Urinary bladder (tissue), 4 donors: ENCODE results near the gene MCC. TPM values are rescaled to one million over a fixed set of nuclear protein-coding genes. Genes with fewer than 3 reads are reported as not detected.

ENCODE experiments used
- DNase-seq: peaks from one replicate; pipeline ENCODE4 v3.0.0-alpha.2; 2015; ENCODE audit errors: extremely low spot score
- H3K27ac ChIP-seq: one replicate; pipeline ENCODE4 v1.5.1; 2013; ENCODE audit warnings: low read depth, mild to moderate bottlenecking, moderate library complexity
- H3K36me3 ChIP-seq: one replicate; pipeline ENCODE4 v1.6.1; 2013; ENCODE audit warnings: mild to moderate bottlenecking, moderate library complexity; ENCODE audit not compliant: insufficient read depth
- H3K4me1 ChIP-seq: one replicate; pipeline ENCODE4 v1.6.1; 2013; ENCODE audit warnings: mild to moderate bottlenecking, moderate library complexity; ENCODE audit not compliant: insufficient read depth
- H3K4me3 ChIP-seq: one replicate; pipeline ENCODE4 v1.5.1; 2013; ENCODE audit warnings: low read depth, low read length
- WGBS: extraction: QIAGEN DNeasy Blood & Tissue Kit; methylation state at CpG from one replicate; pipeline ENCODE4 v1.1.7; 2013; 5-methylcytosine and 5-hydroxymethylcytosine counted together
- polyA plus RNA-seq: library from polyadenylated mRNA; stranded (reverse); fragments of 200-250 nt; gene quantifications from one replicate; pipeline ENCODE4 v1.2.3, GENCODE V29; 2013
- total RNA-seq: library from RNA; depleted of rRNA; stranded (reverse); fragments of >200 nt; gene quantifications from one replicate; pipeline ENCODE4 v1.2.3, GENCODE V29; 2014
- donor health status: healthy with polysubstance abuse.
- donor health status: healthy.

MCC gene
- total and polyA plus RNA-seq, 2 donors = 17.2 to 60.7 TPM

DNA sequence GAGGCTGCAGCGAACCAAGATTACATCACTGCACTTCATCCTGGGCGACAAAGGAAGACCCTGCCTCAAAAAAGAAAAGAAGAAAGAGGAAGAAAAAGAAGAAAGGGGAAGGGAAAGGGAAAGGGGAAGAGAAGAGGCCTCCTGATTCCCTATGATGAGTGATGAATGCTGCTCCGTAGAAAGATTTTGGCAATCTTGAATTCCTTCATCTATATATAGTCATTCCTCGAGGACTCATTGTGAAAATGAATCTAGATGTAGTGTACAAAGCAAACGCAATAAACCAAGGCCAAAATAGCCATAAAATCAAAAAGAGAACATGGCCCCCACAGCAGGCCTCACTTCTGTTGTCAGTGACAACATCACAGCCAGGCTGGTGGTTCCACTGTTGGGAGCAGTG, 293.7 kb downstream of the MCC start:
- DNase-seq = no peak
- Histone ChIP-seq H3K4me1 (peaks cover 1% of the 10 kb centered on the region), H3K27ac (no peak overlapping the region), H3K36me3 (no peaks in the 10 kb centered on the region), H3K4me3 (no peak overlapping the region)
- WGBS = 80% methylated on average over 5 of the region's 5 CpGs

DNA sequence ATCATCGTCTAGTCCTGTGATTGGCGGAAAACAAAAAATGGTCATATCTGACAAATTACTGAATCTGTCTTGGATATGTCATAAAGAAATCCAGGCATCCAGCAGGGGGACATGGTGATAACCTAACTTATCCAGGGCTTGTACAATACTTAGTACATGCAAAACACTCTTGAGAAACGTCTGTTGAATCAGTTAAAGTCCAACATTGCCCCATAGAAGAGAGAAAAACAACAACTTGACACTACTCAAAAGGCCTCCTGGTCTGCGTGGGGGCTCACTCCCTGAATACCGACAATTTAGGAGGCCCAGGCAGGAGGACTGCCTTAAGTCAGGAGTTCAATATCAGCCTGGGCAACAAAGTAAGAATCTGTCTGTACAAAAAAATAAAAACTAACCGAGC, 294.1 kb downstream of the MCC start:
- H3K4me1 ChIP-seq = peaks cover 1% of the 10 kb centered on the region
- no peak for DNase-seq
- 94% methylated on average over 6 of the region's 6 CpGs for WGBS

DNA sequence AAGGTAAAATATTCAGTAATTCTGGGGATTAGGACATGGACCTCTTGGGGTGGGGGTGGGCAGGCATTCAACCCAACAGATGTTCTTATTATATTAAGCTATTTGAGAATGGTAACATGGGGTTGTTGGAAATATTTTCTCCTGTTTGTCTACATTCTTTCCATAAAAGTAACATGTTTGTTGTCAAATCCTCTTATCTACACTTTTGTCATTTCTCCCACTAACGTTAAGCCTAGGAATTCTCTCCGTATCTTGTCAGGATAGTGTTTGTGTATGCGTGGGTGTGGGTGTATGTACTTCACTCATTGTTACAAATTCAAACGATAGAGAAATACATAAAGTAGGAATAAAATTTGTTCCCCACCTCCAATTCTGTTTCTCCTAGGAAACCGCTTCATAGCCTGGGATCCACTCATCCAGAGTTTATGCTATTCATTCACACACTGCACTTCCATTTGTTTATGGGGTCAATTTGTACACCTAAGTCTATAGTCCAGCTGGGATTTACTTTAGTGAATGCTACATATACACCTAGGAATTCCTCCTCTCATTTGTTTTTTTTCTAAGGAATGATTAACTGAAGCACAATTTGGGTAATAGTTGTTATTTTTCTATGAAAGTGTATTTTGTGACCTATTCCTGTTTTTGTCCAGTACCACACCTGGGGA, 294.8 kb downstream of the MCC start:
- H3K4me3 ChIP-seq = no peak overlapping the region
- H3K4me1 ChIP-seq = peaks cover 1% of the 10 kb centered on the region
- no peaks in the 10 kb centered on the region for H3K36me3 ChIP-seq
- DNase-seq = no peak
- WGBS = 80% methylated on average over 5 of the region's 5 CpGs
- no peak overlapping the region for H3K27ac ChIP-seq

More for the DNA sequence above, 294.1 kb downstream of the MCC start:
- no peak overlapping the region for H3K4me3 ChIP-seq
- H3K36me3 ChIP-seq = no peaks in the 10 kb centered on the region
- H3K27ac ChIP-seq = no peak overlapping the region

DNA sequence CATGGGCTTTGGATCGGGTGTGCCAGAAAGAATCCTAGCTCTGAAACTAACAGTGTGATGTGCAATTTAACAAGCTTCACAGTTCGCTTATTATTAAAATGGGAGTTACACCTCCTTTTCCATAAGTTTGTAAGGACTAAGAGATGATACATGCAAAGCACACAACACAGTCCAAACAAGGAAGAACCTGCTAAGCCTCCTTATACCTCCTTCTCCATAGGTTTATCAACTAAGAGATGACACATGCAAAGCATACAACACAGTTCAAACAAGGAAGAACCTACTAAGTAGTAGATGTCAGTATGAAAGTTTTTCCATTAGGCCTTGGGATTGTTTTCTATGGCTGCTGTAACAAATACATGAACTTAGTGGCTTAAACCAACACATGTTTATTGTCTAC, 295.7 kb downstream of the MCC start:
- Histone ChIP-seq H3K36me3 (no peaks in the 10 kb centered on the region), H3K4me3 (no peak overlapping the region), H3K27ac (no peak overlapping the region), H3K4me1 (peaks cover 1% of the 10 kb centered on the region)
- DNase-seq = no peak
- 98% methylated on average over 2 of the region's 2 CpGs for WGBS

DNA sequence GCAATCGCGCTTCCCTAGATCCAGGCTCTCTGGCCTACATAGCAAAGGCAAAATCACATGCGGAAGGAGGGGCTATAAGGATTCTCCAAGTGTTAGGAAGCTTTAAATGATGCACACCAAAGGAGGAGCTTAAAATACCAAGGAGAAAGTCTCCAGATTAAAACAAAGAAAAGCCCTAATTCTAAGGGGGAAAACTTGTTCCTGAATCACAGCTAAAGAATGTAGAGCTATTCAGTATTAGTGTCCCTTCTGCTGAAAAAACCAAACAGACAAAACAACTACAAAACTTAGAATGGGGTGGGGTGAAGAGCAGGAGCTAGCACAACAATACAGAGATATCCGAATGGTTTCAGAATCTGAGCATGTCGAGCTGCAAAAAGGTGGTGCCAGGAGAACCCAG, 297.9 kb downstream of the MCC start:
- DNase-seq = no peak
- Histone ChIP-seq H3K36me3 (no peaks in the 10 kb centered on the region), H3K4me1 (peaks cover 1% of the 10 kb centered on the region), H3K27ac (no peak overlapping the region), H3K4me3 (no peak overlapping the region)
- 93% methylated on average over 5 of the region's 5 CpGs for WGBS

DNA sequence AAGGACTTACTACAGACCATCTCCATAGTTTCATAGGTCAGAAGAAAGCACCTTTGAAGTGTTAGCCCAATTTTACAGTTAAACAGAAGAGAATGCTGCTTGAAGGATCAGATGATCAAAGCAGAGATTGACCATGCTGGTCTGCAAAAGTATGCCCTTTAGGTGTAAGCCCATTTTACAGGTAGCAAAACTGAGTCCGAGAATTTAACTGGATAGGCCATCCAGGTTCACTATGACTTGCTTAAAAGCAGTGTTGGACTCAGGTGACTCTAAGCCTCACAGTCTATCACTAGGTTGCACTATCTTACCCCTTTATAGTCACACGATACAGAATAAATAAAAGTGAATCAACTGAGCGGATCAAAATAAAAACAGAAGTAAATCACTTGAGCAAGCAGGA, 299.0 kb downstream of the MCC start:
- H3K4me3 ChIP-seq = no peak overlapping the region
- no peaks in the 10 kb centered on the region for H3K36me3 ChIP-seq
- H3K4me1 ChIP-seq = peaks cover 1% of the 10 kb centered on the region
- no peak for DNase-seq
- no peak overlapping the region for H3K27ac ChIP-seq
- WGBS = 85% methylated on average over 3 of the region's 3 CpGs

DNA sequence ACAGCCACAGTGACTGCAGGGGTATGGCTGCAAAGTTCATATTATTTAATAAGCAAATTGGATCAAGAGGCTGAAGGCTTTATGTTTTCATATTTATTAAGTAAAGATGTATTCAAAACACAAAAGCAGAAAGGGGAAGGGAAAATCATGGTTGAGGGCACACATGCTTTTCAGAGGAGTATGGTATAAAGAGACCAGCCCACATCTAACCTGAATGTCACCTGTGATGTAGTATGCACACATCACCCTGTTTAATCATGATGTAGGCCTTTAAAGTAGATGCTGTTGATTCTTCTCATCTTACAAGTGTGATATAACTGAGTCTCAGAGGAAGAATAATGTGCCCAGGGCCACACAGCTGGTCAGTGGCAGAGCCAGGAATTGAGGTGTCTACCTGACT, 299.8 kb downstream of the MCC start:
- Histone ChIP-seq H3K27ac (no peak overlapping the region), H3K4me3 (no peak overlapping the region), H3K36me3 (no peaks in the 10 kb centered on the region), H3K4me1 (no peaks in the 10 kb centered on the region)
- no peak for DNase-seq

DNA sequence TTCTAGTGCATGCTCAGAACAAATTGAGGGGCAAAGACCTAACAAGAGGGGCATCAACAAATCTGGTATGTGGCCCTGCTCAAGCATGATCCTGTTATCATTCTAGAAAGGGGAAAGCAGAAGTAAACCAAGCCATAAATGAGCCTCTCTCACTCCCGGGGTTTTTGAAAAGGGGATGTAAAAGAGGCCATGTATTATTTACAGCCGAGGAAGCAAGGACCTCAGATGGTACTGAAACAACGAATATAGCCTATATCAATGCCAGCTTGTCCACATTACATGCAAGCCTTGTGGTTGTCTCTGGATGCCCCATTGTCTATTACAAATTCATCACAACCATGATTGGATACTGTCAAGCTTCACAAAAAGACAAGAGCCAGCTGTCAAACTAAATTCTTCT, 300.3 kb downstream of the MCC start:
- no peak overlapping the region for H3K27ac ChIP-seq
- 71% methylated on average over 3 of the region's 3 CpGs for WGBS
- no peak for DNase-seq
- H3K4me1 ChIP-seq = no peaks in the 10 kb centered on the region
- H3K36me3 ChIP-seq = no peaks in the 10 kb centered on the region
- H3K4me3 ChIP-seq = no peak overlapping the region

DNA sequence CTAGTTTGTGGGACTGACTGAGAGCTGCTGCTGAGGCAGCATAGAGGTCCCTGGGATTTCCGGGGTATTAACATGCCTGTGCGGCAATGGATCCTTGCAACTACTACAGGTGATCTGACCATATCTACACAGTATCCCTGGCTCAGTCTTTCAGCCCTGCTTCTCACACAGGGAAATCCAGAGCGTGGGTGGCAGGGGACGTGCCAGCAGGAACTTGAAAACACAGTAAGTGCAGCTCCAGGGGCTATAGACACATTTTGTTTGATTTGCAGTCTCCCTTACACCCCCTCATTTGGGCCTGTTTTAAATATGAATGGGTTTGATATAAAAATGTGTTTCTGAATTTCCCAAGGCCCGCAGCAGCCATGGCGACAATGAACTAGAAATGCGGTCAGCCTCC, 302.2 kb downstream of the MCC start:
- WGBS = 88% methylated on average over 7 of the region's 7 CpGs
- no peak overlapping the region for H3K27ac ChIP-seq

DNA sequence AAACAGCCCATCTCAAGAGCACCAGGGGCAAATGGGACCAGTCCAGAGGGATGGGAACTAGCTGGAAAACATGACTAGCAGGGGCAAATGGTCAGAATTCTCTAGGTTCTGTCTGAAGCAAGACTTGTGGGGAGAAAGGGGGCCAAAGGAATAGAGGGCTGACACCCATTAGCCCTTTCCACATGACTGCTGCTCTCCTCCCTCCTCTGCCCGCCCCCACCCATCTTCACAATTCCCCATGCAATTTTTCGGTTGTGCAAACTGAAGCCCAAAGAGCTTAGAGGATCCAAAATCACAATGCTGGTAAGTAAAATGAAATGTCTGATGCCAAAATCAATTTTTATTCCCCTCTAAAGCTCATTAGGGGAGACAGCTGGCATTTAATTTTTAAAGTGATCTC, 304.6 kb downstream of the MCC start:
- H3K4me3 ChIP-seq = no peak overlapping the region
- H3K27ac ChIP-seq = no peak overlapping the region
- H3K4me1 ChIP-seq = no peaks in the 10 kb centered on the region
- no peaks in the 10 kb centered on the region for H3K36me3 ChIP-seq
- 92% methylated on average over 2 of the region's 2 CpGs for WGBS
- DNase-seq = no peak

More for the DNA sequence above, 302.2 kb downstream of the MCC start:
- Histone ChIP-seq H3K4me3 (no peak overlapping the region), H3K36me3 (no peaks in the 10 kb centered on the region), H3K4me1 (no peaks in the 10 kb centered on the region)
- DNase-seq = no peak

DNA sequence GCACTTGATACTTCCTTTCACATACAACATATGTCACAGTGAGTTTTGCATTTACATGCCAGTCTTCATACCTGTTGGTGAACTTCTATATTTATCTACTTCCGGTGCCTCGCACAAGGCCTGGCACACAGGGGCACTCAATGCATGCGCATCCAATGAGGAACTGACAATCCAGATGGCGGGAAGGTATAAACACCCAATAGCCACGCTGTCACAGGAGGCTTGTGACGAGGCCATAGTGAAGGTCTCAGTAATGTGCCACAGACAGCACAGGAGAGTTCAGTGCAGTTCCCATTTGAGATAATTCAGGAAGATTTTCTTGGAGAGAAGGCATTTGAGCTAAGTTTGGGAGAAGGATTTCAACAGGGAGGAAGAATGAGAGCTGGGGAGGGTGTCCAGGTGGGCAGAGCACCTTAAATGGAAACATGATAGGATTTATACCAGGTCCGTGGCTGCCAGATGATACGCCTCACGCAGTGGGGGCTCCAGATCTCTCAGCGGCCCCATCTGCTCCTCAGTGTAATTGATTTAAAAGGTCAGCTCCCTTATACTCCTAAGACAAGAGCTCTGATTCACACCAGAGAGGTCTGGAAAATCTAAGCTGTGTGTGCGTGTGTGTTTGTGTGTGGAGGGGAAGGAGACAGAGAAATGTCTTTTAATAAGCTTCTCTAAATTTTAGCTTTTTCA, 305.5 kb downstream of the MCC start:
- no peak overlapping the region for H3K27ac ChIP-seq

DNA sequence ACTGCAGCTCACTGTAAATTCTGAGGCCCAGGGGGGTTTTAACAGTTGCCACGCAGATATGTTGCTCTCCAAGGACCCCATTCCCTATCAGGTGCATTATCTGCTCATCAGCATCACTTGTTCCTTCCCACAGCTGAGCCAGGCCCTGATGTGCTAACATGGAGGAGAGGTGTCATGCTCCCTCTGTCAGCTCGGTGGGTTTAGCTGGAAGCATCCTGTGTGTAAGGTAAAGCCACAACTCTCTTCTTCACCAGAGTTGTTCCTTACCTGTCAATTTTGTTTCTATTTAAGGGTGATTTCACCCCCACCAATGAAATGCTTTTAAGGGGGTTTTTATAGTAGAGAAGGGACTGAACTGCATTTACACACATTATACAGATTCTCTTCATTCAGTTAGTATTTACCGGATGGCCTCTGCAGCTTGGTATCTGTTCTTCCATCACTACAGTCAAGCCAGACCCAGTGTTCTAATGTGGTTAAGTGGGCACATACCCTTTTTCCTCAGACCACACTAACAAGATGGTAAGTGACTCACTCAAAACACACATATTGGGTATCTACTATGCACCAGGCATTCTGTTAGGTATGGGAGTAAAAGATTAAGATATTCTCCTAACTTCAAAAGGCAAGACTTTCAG, 306.3 kb downstream of the MCC start:
- Histone ChIP-seq H3K27ac (no peak overlapping the region), H3K36me3 (no peaks in the 10 kb centered on the region), H3K4me1 (no peaks in the 10 kb centered on the region), H3K4me3 (no peak overlapping the region)
- DNase-seq = no peak
- 92% methylated on average over 3 of the region's 3 CpGs for WGBS

More for the DNA sequence above, 305.5 kb downstream of the MCC start:
- Histone ChIP-seq H3K36me3 (no peaks in the 10 kb centered on the region), H3K4me1 (no peaks in the 10 kb centered on the region), H3K4me3 (no peak overlapping the region)
- DNase-seq = no peak
- WGBS = 96% methylated on average over 11 of the region's 11 CpGs

DNA sequence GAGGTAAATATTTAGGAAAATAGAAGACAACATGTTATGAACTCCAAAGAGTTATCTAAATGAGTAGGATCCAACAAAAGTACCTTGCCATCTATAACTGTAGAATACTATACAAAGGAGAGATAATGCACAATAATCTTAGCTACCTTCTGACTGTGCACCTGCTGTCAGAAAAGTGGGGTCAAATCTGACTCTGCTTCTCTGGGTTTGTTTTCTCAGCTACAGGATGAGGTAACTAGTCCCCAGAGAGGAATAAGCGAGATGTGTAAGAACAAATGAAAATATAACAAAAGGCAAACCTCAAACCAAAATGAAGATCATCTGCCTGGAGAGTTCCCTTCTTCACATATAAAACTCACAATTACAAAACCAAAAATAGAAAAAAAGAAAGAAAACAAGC, 306.8 kb downstream of the MCC start:
- 89% methylated on average over 1 of the region's 1 CpG for WGBS
- no peaks in the 10 kb centered on the region for H3K36me3 ChIP-seq
- no peak for DNase-seq
- no peak overlapping the region for H3K27ac ChIP-seq
- H3K4me3 ChIP-seq = no peak overlapping the region
- H3K4me1 ChIP-seq = no peaks in the 10 kb centered on the region

DNA sequence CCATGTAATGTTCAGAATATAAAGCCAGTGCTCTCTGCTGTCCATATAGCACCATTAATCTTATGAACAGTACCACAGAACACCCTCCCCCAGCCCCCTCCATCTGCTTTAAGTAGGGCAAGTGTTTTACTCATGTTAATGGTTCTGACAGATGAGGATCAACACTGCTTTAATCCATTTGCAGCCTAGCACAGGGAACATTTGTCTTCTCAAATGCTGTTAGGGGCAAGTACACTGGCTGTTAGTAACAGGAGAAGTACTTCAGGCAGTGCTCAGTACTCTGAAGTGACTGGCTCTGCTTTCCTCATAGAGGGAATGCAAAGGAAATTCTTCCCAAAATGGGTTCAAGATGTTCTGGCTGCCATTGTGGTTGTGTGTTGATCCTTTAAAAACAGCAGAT, 309.1 kb downstream of the MCC start:
- Histone ChIP-seq H3K4me1 (no peaks in the 10 kb centered on the region), H3K4me3 (no peak overlapping the region), H3K27ac (no peak overlapping the region), H3K36me3 (no peaks in the 10 kb centered on the region)
- no peak for DNase-seq
